Measurements from ENCODE around the gene FEM1C.

Gene FEM1C

GRCh38 chr5:115530426-115530825 lies 14.1 kb downstream of the FEM1C start:
- no peak for DNase-seq (ENCODE audit: low read depth)
- H3K4me3 ChIP-seq (ENCODE audit: low read depth, low read length), result no peak overlapping the region
- TF ChIP-seq CTCF (IDR thresholded peaks at IDR 0.05; ENCODE audit: low read depth, low read length, missing control alignments), result no peak

GRCh38 chr5:115526604-115527003 lies 18.0 kb downstream of the FEM1C start:
- no peak for TF ChIP-seq CTCF (IDR thresholded peaks at IDR 0.05; ENCODE audit: low read depth, low read length, missing control alignments)
- H3K4me3 ChIP-seq (ENCODE audit: low read depth, low read length), result no peak overlapping the region
- DNase-seq (ENCODE audit: low read depth), result no peak

GRCh38 chr5:115524199-115524847 lies 20.3 kb downstream of the FEM1C start:
- no peak overlapping the region for H3K4me3 ChIP-seq (ENCODE audit: low read depth, low read length)
- no peak for DNase-seq (ENCODE audit: low read depth)
- TF ChIP-seq CTCF (IDR thresholded peaks at IDR 0.05; ENCODE audit: low read depth, low read length, missing control alignments), result no peak

- DNase-seq (ENCODE audit: low read depth), result no peak
- TF ChIP-seq CTCF (IDR thresholded peaks at IDR 0.05; ENCODE audit: low read depth, low read length, missing control alignments), result no peak
- no peak overlapping the region for H3K4me3 ChIP-seq (ENCODE audit: low read depth, low read length)
These were observed 21.7 kb downstream of the FEM1C start for GRCh38 chr5:115522832-115523403.

- no peak overlapping the region for H3K4me3 ChIP-seq (ENCODE audit: low read depth, low read length)
- no peak for DNase-seq (ENCODE audit: low read depth)
- no peak for TF ChIP-seq CTCF (IDR thresholded peaks at IDR 0.05; ENCODE audit: low read depth, low read length, missing control alignments)
These were observed 24.4 kb downstream of the FEM1C start for GRCh38 chr5:115520191-115520590.

- DNase-seq (ENCODE audit: low read depth), result no peak
- no peak for TF ChIP-seq CTCF (IDR thresholded peaks at IDR 0.05; ENCODE audit: low read depth, low read length, missing control alignments)
- no peak overlapping the region for H3K4me3 ChIP-seq (ENCODE audit: low read depth, low read length)
These were observed 28.2 kb downstream of the FEM1C start for GRCh38 chr5:115516372-115516771.

GRCh38 chr5:115514220-115514619 lies 30.4 kb downstream of the FEM1C start:
- H3K4me3 ChIP-seq (ENCODE audit: low read depth, low read length), result no peak overlapping the region
- no peak for DNase-seq (ENCODE audit: low read depth)
- no peak for TF ChIP-seq CTCF (IDR thresholded peaks at IDR 0.05; ENCODE audit: low read depth, low read length, missing control alignments)

All from GM12864 (cell line).